GM12878 (cell line): Measurements from ENCODE around the gene RAD51B. TPM values are rescaled to one million over a fixed set of nuclear protein-coding genes. Genes with fewer than 3 reads are reported as not detected.

Source experiments
- ATAC-seq: fragments of 200-7000 bp; cut with Tn5 transposase; 3 replicates; pipeline ENCODE4 v1.9.1; 2020; ENCODE audit warnings: mild to moderate bottlenecking, moderate library complexity
- BruUV-seq: library from RNA; stranded (reverse); fragments of 400-500 nt; replicated peaks from 2 replicates; lab custom pipeline; 2021; lab: Mats Ljungman, UMichigan
- CTCF ChIA-PET: fragments of 300-600 bp; sonication (Branson Sonifier 250); formaldehyde crosslinking; extraction: SDS; loops from one replicate; lab custom pipeline; 2021; ENCODE audit warnings: inconsistent platforms; lab: Yijun Ruan, JAX
- POLR2A ChIA-PET: fragments of 350-600 bp; formaldehyde crosslinking; extraction: SDS; loops from one replicate; lab custom pipeline; 2021; ENCODE audit warnings: inconsistent platforms; lab: Charles Lee
- RAD21 ChIA-PET: fragments of 300-600 bp; sonication (Branson Sonifier 250); formaldehyde crosslinking; loops from one replicate; lab custom pipeline; 2023; ENCODE audit warnings: antibody characterized with exemption; ENCODE audit not compliant: unreplicated experiment; lab: Charles Lee
- SMC1A ChIA-PET: fragments of 300-600 bp; sonication (Branson Sonifier 250); formaldehyde crosslinking; loops from one replicate; lab custom pipeline; 2023; ENCODE audit not compliant: unreplicated experiment, uncharacterized antibody; lab: Charles Lee
- DNase-seq: peaks from one replicate; pipeline ENCODE4 v3.0.0-alpha.2; 2011; ENCODE audit warnings: low read depth, low spot score
- FAIRE-seq: peaks from 3 replicates; lab custom pipeline; 2011; peaks lifted over from hg19 to GRCh38; lab: Jason Lieb, UNC
- H2AFZ ChIP-seq: 2 replicates; pipeline ENCODE4 v1.6.0; 2011; ENCODE audit warnings: low read depth, low read length, control low read depth; ENCODE audit not compliant: control insufficient read depth
- H3K27ac ChIP-seq: 2 replicates; pipeline ENCODE4 v1.5.1; 2011; ENCODE audit warnings: control low read depth; ENCODE audit not compliant: control insufficient read depth, insufficient read depth
- H3K27me3 ChIP-seq, 2 experiments: replicated peaks in 1 of 2; 2 replicates each; pipeline versions ENCODE4 v1.6.0 to v1.6.1; 2011; ENCODE audit warnings: low read length in 1 of 2; ENCODE audit not compliant: control insufficient read depth in 2 of 2, insufficient read depth in 2 of 2
- H3K36me3 ChIP-seq, 2 experiments: 2 replicates each; pipeline ENCODE4 v1.5.1; 2011; ENCODE audit warnings: low read length in 1 of 2; ENCODE audit not compliant: control insufficient read depth in 2 of 2, insufficient read depth in 2 of 2
- H3K4me1 ChIP-seq: 2 replicates; pipeline ENCODE4 v1.6.1; 2011; ENCODE audit warnings: mild to moderate bottlenecking, low read length, moderate library complexity, mixed read lengths; ENCODE audit not compliant: control insufficient read depth, insufficient read depth
- H3K4me2 ChIP-seq: 2 replicates; pipeline ENCODE4 v1.6.0; 2011; ENCODE audit warnings: control low read depth; ENCODE audit not compliant: control insufficient read depth, insufficient read depth
- H3K4me3 ChIP-seq: fragments of 200-600 bp; sonication (generic); 2 replicates; pipeline ENCODE4 v1.5.1; 2016
- H3K79me2 ChIP-seq: 2 replicates; pipeline ENCODE4 v1.6.0; 2011; ENCODE audit warnings: low read length; ENCODE audit not compliant: control insufficient read depth, insufficient read depth
- H3K9ac ChIP-seq: 2 replicates; pipeline ENCODE4 v1.8.0; 2011; ENCODE audit warnings: low read length, control low read depth, mixed read lengths; ENCODE audit not compliant: control insufficient read depth, insufficient read depth
- H3K9me3 ChIP-seq: replicated peaks from 3 replicates; pipeline ENCODE4 v1.5.1; 2011; ENCODE audit warnings: mild to moderate bottlenecking, low read length; ENCODE audit not compliant: control insufficient read depth, insufficient read depth
- H4K20me1 ChIP-seq: 2 replicates; pipeline ENCODE4 v1.6.0; 2011; ENCODE audit not compliant: control insufficient read depth, insufficient read depth
- CEBPB ChIP-seq, 2 experiments: fragments of 150-350 bp in 1 of 2; IDR thresholded peaks; 2 replicates each; pipeline ENCODE4 v1.6.1; 2012 to 2014; ENCODE audit warnings: low read depth in 2 of 2, low read length in 2 of 2, borderline replicate concordance in 1 of 2, inconsistent platforms in 1 of 2
- GATAD2B ChIP-seq: fragments of 450-650 bp; conservative IDR thresholded peaks from 2 replicates; pipeline ENCODE4 v1.6.1; 2017; ENCODE audit warnings: low read depth, mild to moderate bottlenecking, moderate library complexity
- IKZF1 ChIP-seq: fragments of 450-650 bp; conservative IDR thresholded peaks from 2 replicates; pipeline ENCODE4 v1.6.1; 2017; ENCODE audit warnings: antibody characterized with exemption, mild to moderate bottlenecking
- IKZF2 ChIP-seq, 2 experiments: fragments of 450-650 bp; IDR thresholded peaks; 2 replicates each; pipeline ENCODE4 v1.6.1; 2017; ENCODE audit warnings: mild to moderate bottlenecking in 2 of 2, moderate library complexity in 2 of 2
- MEF2B ChIP-seq: fragments of 450-650 bp; IDR thresholded peaks from 2 replicates; pipeline ENCODE4 v1.6.1; 2018; ENCODE audit warnings: mild to moderate bottlenecking, moderate library complexity; ENCODE audit not compliant: partially characterized antibody, poor library complexity, severe bottlenecking
- MYC ChIP-seq: IDR thresholded peaks from 2 replicates; pipeline ENCODE4 v1.6.1; 2011; ENCODE audit warnings: mild to moderate bottlenecking, low read length, moderate library complexity, inconsistent platforms; ENCODE audit not compliant: insufficient read depth, insufficient replicate concordance, insufficient read length, severe bottlenecking
- PAX8 ChIP-seq: fragments of 450-650 bp; IDR thresholded peaks from 2 replicates; pipeline ENCODE4 v1.6.1; 2017; ENCODE audit warnings: mild to moderate bottlenecking, moderate library complexity
- SRF ChIP-seq, 2 experiments: IDR thresholded peaks; 2 replicates each; pipeline ENCODE4 v1.6.1; 2011; ENCODE audit warnings: low read depth in 2 of 2, low read length in 2 of 2, mild to moderate bottlenecking in 1 of 2, moderate library complexity in 1 of 2
- STAT3 ChIP-seq: IDR thresholded peaks from 2 replicates; pipeline ENCODE4 v1.6.1; 2011; ENCODE audit warnings: low read depth, low read length, improper control_type of control experiment
- WGBS: methylation state at CpG from one replicate; pipeline ENCODE4 v1.1.6; 2016; ENCODE audit warnings: low lambda C conversion rate; ENCODE audit not compliant: insufficient replicate concordance, insufficient coverage; ENCODE audit errors: missing lambda C conversion rate; 5-methylcytosine and 5-hydroxymethylcytosine counted together
- in situ Hi-C: fragments of 300-500 bp; cut with MboI; formaldehyde crosslinking; loops from 9 replicates; pipeline ENCODE4 v1.14.3; 2018; ENCODE audit warnings: mixed read lengths
- intact Hi-C: fragments of 100-400 bp; cut with micrococcal nuclease; formaldehyde crosslinking; loops from one replicate; pipeline ENCODE4 v1.14.2; 2022; ENCODE audit not compliant: unreplicated experiment
- polyA plus RNA-seq, 11 experiments: library from polyadenylated mRNA; depleted of rRNA in 4 of 11; unstranded in 6 of 11; stranded (reverse) in 5 of 11; fragments of >200 nt; fragmentation: Nextera tagmentation in 4 of 11; fragmentation: Illumina TruSeq in 1 of 11; extraction: Ambion mirVana in 4 of 11; extraction: Trizol in 1 of 11; gene quantifications; 1 replicate in 1 of 11; 2 replicates in 10 of 11; pipeline versions ENCODE4 v1.2.1 to v1.2.3, GENCODE V29; 2011 to 2016; ENCODE audit warnings: inconsistent platforms in 2 of 11, missing spikeins in 2 of 11, low read depth in 1 of 11
- total RNA-seq, 4 experiments: library from RNA; depleted of rRNA in 3 of 4; stranded (reverse); fragments of >200 nt in 3 of 4; fragmentation: Illumina TruSeq in 1 of 4; extraction: Trizol in 1 of 4; gene quantifications; 2 replicates each; pipeline versions ENCODE4 v1.2.1 to v1.2.3, GENCODE V29; 2013 to 2021
- TF ChIP-seq, protein P1 (sequence below): IDR thresholded peaks from 2 replicates; pipeline ENCODE4 v1.6.1; 2011; ENCODE audit warnings: low read depth, low read length, improper control_type of control experiment, borderline replicate concordance
- TF ChIP-seq, protein P2 (sequence below): fragments of 450-650 bp; IDR thresholded peaks from 2 replicates; pipeline ENCODE4 v1.6.1; 2014; ENCODE audit warnings: mild to moderate bottlenecking
- TF ChIP-seq, protein P3 (sequence below): fragments of 450-650 bp; IDR thresholded peaks from 2 replicates; pipeline ENCODE4 v1.6.1; 2017; ENCODE audit warnings: mild to moderate bottlenecking

The RAD51B gene
- total and polyA plus RNA-seq, 10 of the 15 experiments (the other 5 are each of a cell fraction or from before 2014, with no cell fraction given) = 9.8 to 26.8 (median 21.3) TPM

DNA sequence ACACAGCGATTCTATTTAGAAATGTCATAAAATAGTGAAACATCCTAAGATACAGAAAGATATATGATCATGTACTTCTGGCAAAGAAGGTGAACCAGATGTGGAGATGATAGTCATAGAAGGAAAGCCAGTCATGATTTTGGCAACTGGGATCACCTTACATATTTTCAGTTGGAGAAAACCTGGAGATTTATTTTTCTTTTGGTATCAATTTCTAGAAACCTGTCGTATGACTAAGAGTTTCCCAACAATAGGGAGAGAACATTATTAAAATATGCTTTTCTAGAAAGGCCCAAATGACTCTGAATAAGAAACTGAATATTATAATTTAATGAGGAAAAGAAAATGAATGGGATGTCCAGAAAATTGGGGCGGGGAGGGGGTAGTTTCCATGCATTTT is 576.9 kb downstream of the RAD51B start:
- Histone ChIP-seq H3K36me3 (no peaks in the 10 kb centered on the region), H4K20me1 (no peaks in the 10 kb centered on the region), H3K9me3 (no peaks in the 10 kb centered on the region; the same call in 2 of the 3 replicates), H2AFZ (no peak overlapping the region), H3K27me3 (no peaks in the 10 kb centered on the region), H3K4me2 (no peak overlapping the region), H3K79me2 (no peaks in the 10 kb centered on the region; the same call in none of the 2 replicates), H3K27ac (no peak overlapping the region), H3K4me1 (peaks cover 46% of the 10 kb centered on the region), H3K4me3 (no peak overlapping the region), H3K9ac (no peak overlapping the region)
- BruUV-seq = no TSS peak
- ATAC-seq (no peak), FAIRE-seq (no peak), DNase-seq (no peak)
- TF ChIP-seq, protein P1, sequence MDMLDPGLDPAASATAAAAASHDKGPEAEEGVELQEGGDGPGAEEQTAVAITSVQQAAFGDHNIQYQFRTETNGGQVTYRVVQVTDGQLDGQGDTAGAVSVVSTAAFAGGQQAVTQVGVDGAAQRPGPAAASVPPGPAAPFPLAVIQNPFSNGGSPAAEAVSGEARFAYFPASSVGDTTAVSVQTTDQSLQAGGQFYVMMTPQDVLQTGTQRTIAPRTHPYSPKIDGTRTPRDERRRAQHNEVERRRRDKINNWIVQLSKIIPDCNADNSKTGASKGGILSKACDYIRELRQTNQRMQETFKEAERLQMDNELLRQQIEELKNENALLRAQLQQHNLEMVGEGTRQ = no peak
- TF ChIP-seq, protein P2, sequence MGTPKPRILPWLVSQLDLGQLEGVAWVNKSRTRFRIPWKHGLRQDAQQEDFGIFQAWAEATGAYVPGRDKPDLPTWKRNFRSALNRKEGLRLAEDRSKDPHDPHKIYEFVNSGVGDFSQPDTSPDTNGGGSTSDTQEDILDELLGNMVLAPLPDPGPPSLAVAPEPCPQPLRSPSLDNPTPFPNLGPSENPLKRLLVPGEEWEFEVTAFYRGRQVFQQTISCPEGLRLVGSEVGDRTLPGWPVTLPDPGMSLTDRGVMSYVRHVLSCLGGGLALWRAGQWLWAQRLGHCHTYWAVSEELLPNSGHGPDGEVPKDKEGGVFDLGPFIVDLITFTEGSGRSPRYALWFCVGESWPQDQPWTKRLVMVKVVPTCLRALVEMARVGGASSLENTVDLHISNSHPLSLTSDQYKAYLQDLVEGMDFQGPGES = no peak
- SMC1A ChIA-PET = interaction anchor here (1.0 kb wide), 1 partner anchor 103 kb away, joined by 3 read pairs; no protein-coding TSS in a partner anchor
- POLR2A ChIA-PET = no interaction called here
- intact Hi-C loops (no loop called here), in situ Hi-C loops (no loop called here)
- WGBS = 72% methylated on average over 3 of the region's 3 CpGs
- RAD21 ChIA-PET = interaction anchor here (1.0 kb wide), 1 partner anchor 21 kb away, joined by 4 read pairs; no protein-coding TSS in a partner anchor
- CTCF ChIA-PET = no interaction called here

DNA sequence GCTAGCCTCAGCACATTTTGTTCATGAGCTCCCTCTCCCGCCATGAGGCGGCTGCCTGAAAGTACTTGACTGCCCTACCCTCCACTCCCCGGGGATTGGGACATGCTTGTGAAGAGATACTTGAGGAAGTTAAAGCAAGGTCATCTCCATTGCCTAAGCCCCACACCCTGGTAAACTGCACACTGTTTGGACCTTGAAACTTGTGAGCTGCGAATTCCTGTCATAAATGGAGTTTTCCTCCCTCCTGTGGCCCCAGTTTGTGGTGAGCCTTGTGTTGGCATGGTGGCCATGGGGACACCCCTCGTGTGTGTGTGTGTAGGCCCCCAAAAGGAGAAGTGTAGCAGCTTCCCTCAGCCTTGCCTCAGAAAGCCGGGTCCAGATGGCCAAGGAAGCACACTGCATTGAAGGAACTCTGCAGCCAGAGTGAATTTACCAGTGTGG is 577.8 kb downstream of the RAD51B start:
- RAD21 ChIA-PET = interaction anchor here (0.8 to 9.1 kb wide), 6 partner anchors 11 to 396 kb away, joined by 3 to 194 read pairs (median 4); partner anchors contain the start of gene ZFP36L1
- intact Hi-C loops = no loop called here
- H3K4me1 ChIP-seq = peaks cover 51% of the 10 kb centered on the region
- no peaks in the 10 kb centered on the region for H3K27me3 ChIP-seq
- H3K36me3 ChIP-seq = no peaks in the 10 kb centered on the region
- POLR2A ChIA-PET = interaction anchor here (1.0 kb wide), 2 partner anchors 16 to 21 kb away, joined by 3 read pairs; no protein-coding TSS in a partner anchor
- whole genome bisulfite sequencing = 60% methylated on average over 6 of the region's 6 CpGs
- SMC1A ChIA-PET = interaction anchor here (1.0 to 13.3 kb wide), 3 partner anchors 104 to 147 kb away, joined by 3 to 251 read pairs (median 3); no protein-coding TSS in a partner anchor
- H4K20me1 ChIP-seq = no peaks in the 10 kb centered on the region
- H3K9ac ChIP-seq = no peak overlapping the region
- no peaks in the 10 kb centered on the region; the same call in 2 of the 3 replicates for H3K9me3 ChIP-seq
- BruUV-seq = no TSS peak
- in situ Hi-C loops = no loop called here
- FAIRE-seq (no peak), DNase-seq (no peak), ATAC-seq (no peak)
- H3K4me3 ChIP-seq = no peak overlapping the region
- no peak overlapping the region for H2AFZ ChIP-seq
- no peak overlapping the region for H3K4me2 ChIP-seq
- H3K79me2 ChIP-seq = peaks cover 1% of the 10 kb centered on the region
- no peak overlapping the region for H3K27ac ChIP-seq
- CTCF ChIA-PET = interaction anchor here (0.5 to 1.4 kb wide), 3 partner anchors 15 to 285 kb away, joined by 3 to 4 read pairs (median 4); no protein-coding TSS in a partner anchor
- TF ChIP-seq MYC (no peak), SRF (IDR thresholded peaks at IDR 0.05; ENCODE audit: low read depth in 2 of 2, low read length in 2 of 2) (no peak), MEF2B (peak; percentile 15), CEBPB (IDR thresholded peaks at IDR 0.05; ENCODE audit: borderline replicate concordance in 1 of 2, low read depth in 2 of 2, low read length in 2 of 2) (no peak), STAT3 (no peak), IKZF1 (0 out of 2 replicates have a peak, but pooled peaks have one; percentile 21), PAX8 (no peak), IKZF2 (IDR thresholded peaks at IDR 0.05) (0 out of 4 replicates have a peak, but pooled peaks of 1 of the 2 experiments have one; percentile 20), GATAD2B (no peak)
- TF ChIP-seq, protein P3, sequence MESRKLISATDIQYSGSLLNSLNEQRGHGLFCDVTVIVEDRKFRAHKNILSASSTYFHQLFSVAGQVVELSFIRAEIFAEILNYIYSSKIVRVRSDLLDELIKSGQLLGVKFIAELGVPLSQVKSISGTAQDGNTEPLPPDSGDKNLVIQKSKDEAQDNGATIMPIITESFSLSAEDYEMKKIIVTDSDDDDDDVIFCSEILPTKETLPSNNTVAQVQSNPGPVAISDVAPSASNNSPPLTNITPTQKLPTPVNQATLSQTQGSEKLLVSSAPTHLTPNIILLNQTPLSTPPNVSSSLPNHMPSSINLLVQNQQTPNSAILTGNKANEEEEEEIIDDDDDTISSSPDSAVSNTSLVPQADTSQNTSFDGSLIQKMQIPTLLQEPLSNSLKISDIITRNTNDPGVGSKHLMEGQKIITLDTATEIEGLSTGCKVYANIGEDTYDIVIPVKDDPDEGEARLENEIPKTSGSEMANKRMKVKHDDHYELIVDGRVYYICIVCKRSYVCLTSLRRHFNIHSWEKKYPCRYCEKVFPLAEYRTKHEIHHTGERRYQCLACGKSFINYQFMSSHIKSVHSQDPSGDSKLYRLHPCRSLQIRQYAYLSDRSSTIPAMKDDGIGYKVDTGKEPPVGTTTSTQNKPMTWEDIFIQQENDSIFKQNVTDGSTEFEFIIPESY = peak; percentile 56; the same call in 1 of the 2 replicates
